GM12878 (cell line): ENCODE results near the gene KCTD17. TPM values are rescaled to one million over a fixed set of nuclear protein-coding genes. Genes with fewer than 3 reads are reported as not detected.

Source experiments
- ATAC-seq: fragments of 200-7000 bp; cut with Tn5 transposase; 3 replicates; pipeline ENCODE4 v1.9.1; 2020; ENCODE audit warnings: mild to moderate bottlenecking, moderate library complexity
- BruUV-seq: library from RNA; stranded (reverse); fragments of 400-500 nt; replicated peaks from 2 replicates; lab custom pipeline; 2021; lab: Mats Ljungman, UMichigan
- CTCF ChIA-PET: fragments of 300-600 bp; sonication (Branson Sonifier 250); formaldehyde crosslinking; extraction: SDS; loops from one replicate; lab custom pipeline; 2021; ENCODE audit warnings: inconsistent platforms; lab: Yijun Ruan, JAX
- POLR2A ChIA-PET: fragments of 350-600 bp; formaldehyde crosslinking; extraction: SDS; loops from one replicate; lab custom pipeline; 2021; ENCODE audit warnings: inconsistent platforms; lab: Charles Lee
- RAD21 ChIA-PET: fragments of 300-600 bp; sonication (Branson Sonifier 250); formaldehyde crosslinking; loops from one replicate; lab custom pipeline; 2023; ENCODE audit warnings: antibody characterized with exemption; ENCODE audit not compliant: unreplicated experiment; lab: Charles Lee
- SMC1A ChIA-PET: fragments of 300-600 bp; sonication (Branson Sonifier 250); formaldehyde crosslinking; loops from one replicate; lab custom pipeline; 2023; ENCODE audit not compliant: unreplicated experiment, uncharacterized antibody; lab: Charles Lee
- DNase-seq: peaks from one replicate; pipeline ENCODE4 v3.0.0-alpha.2; 2011; ENCODE audit warnings: low read depth, low spot score
- FAIRE-seq: peaks from 3 replicates; lab custom pipeline; 2011; peaks lifted over from hg19 to GRCh38; lab: Jason Lieb, UNC
- H2AFZ ChIP-seq: 2 replicates; pipeline ENCODE4 v1.6.0; 2011; ENCODE audit warnings: low read depth, low read length, control low read depth; ENCODE audit not compliant: control insufficient read depth
- H3K27ac ChIP-seq: 2 replicates; pipeline ENCODE4 v1.5.1; 2011; ENCODE audit warnings: control low read depth; ENCODE audit not compliant: control insufficient read depth, insufficient read depth
- H3K27me3 ChIP-seq, 2 experiments: replicated peaks in 1 of 2; 2 replicates each; pipeline versions ENCODE4 v1.6.0 to v1.6.1; 2011; ENCODE audit warnings: low read length in 1 of 2; ENCODE audit not compliant: control insufficient read depth in 2 of 2, insufficient read depth in 2 of 2
- H3K36me3 ChIP-seq, 2 experiments: 2 replicates each; pipeline ENCODE4 v1.5.1; 2011; ENCODE audit warnings: low read length in 1 of 2; ENCODE audit not compliant: control insufficient read depth in 2 of 2, insufficient read depth in 2 of 2
- H3K4me1 ChIP-seq: 2 replicates; pipeline ENCODE4 v1.6.1; 2011; ENCODE audit warnings: mild to moderate bottlenecking, low read length, moderate library complexity, mixed read lengths; ENCODE audit not compliant: control insufficient read depth, insufficient read depth
- H3K4me2 ChIP-seq: 2 replicates; pipeline ENCODE4 v1.6.0; 2011; ENCODE audit warnings: control low read depth; ENCODE audit not compliant: control insufficient read depth, insufficient read depth
- H3K4me3 ChIP-seq: fragments of 200-600 bp; sonication (generic); 2 replicates; pipeline ENCODE4 v1.5.1; 2016
- H3K79me2 ChIP-seq: 2 replicates; pipeline ENCODE4 v1.6.0; 2011; ENCODE audit warnings: low read length; ENCODE audit not compliant: control insufficient read depth, insufficient read depth
- H3K9ac ChIP-seq: 2 replicates; pipeline ENCODE4 v1.8.0; 2011; ENCODE audit warnings: low read length, control low read depth, mixed read lengths; ENCODE audit not compliant: control insufficient read depth, insufficient read depth
- H3K9me3 ChIP-seq: replicated peaks from 3 replicates; pipeline ENCODE4 v1.5.1; 2011; ENCODE audit warnings: mild to moderate bottlenecking, low read length; ENCODE audit not compliant: control insufficient read depth, insufficient read depth
- H4K20me1 ChIP-seq: 2 replicates; pipeline ENCODE4 v1.6.0; 2011; ENCODE audit not compliant: control insufficient read depth, insufficient read depth
- BRCA1 ChIP-seq: IDR thresholded peaks from 2 replicates; pipeline ENCODE4 v1.6.1; 2011; ENCODE audit warnings: low read depth, low read length, improper control_type of control experiment
- CBX5 ChIP-seq: sonication (generic); IDR thresholded peaks from 2 replicates; pipeline ENCODE4 v1.6.1; 2016; ENCODE audit warnings: low read depth, moderate library complexity, mild to moderate bottlenecking, inconsistent platforms
- IKZF1 ChIP-seq: fragments of 450-650 bp; conservative IDR thresholded peaks from 2 replicates; pipeline ENCODE4 v1.6.1; 2017; ENCODE audit warnings: antibody characterized with exemption, mild to moderate bottlenecking
- NFXL1 ChIP-seq: fragments of 450-650 bp; IDR thresholded peaks from 2 replicates; pipeline ENCODE4 v1.6.1; 2017; ENCODE audit warnings: antibody characterized with exemption, mild to moderate bottlenecking, borderline replicate concordance
- SIX5 ChIP-seq: IDR thresholded peaks from 2 replicates; pipeline ENCODE4 v1.6.1; 2011; ENCODE audit warnings: mild to moderate bottlenecking, low read depth, low read length, moderate library complexity; ENCODE audit not compliant: severe bottlenecking
- STAT3 ChIP-seq: IDR thresholded peaks from 2 replicates; pipeline ENCODE4 v1.6.1; 2011; ENCODE audit warnings: low read depth, low read length, improper control_type of control experiment
- TCF3 ChIP-seq: IDR thresholded peaks from 2 replicates; pipeline ENCODE4 v1.6.1; 2012; ENCODE audit warnings: low read depth, mild to moderate bottlenecking, low read length, borderline replicate concordance; ENCODE audit not compliant: insufficient read depth
- ZNF274 ChIP-seq: IDR thresholded peaks from one replicate; pipeline ENCODE4 v1.8.0; 2011; ENCODE audit not compliant: insufficient read length, insufficient read depth
- WGBS: methylation state at CpG from one replicate; pipeline ENCODE4 v1.1.6; 2016; ENCODE audit warnings: low lambda C conversion rate; ENCODE audit not compliant: insufficient replicate concordance, insufficient coverage; ENCODE audit errors: missing lambda C conversion rate; 5-methylcytosine and 5-hydroxymethylcytosine counted together
- in situ Hi-C: fragments of 300-500 bp; cut with MboI; formaldehyde crosslinking; loops from 9 replicates; pipeline ENCODE4 v1.14.3; 2018; ENCODE audit warnings: mixed read lengths
- intact Hi-C: fragments of 100-400 bp; cut with micrococcal nuclease; formaldehyde crosslinking; loops from one replicate; pipeline ENCODE4 v1.14.2; 2022; ENCODE audit not compliant: unreplicated experiment
- polyA plus RNA-seq, 11 experiments: library from polyadenylated mRNA; depleted of rRNA in 4 of 11; unstranded in 6 of 11; stranded (reverse) in 5 of 11; fragments of >200 nt; fragmentation: Nextera tagmentation in 4 of 11; fragmentation: Illumina TruSeq in 1 of 11; extraction: Ambion mirVana in 4 of 11; extraction: Trizol in 1 of 11; gene quantifications; 1 replicate in 1 of 11; 2 replicates in 10 of 11; pipeline versions ENCODE4 v1.2.1 to v1.2.3, GENCODE V29; 2011 to 2016; ENCODE audit warnings: inconsistent platforms in 2 of 11, missing spikeins in 2 of 11, low read depth in 1 of 11
- total RNA-seq, 4 experiments: library from RNA; depleted of rRNA in 3 of 4; stranded (reverse); fragments of >200 nt in 3 of 4; fragmentation: Illumina TruSeq in 1 of 4; extraction: Trizol in 1 of 4; gene quantifications; 2 replicates each; pipeline versions ENCODE4 v1.2.1 to v1.2.3, GENCODE V29; 2013 to 2021
- TF ChIP-seq, protein P1 (sequence below): fragments of 450-650 bp; conservative IDR thresholded peaks from 2 replicates; pipeline ENCODE4 v1.6.1; 2017; ENCODE audit warnings: mild to moderate bottlenecking, moderate library complexity
- TF ChIP-seq, protein P2 (sequence below): IDR thresholded peaks from 2 replicates; pipeline ENCODE4 v1.6.1; 2012; ENCODE audit warnings: improper control_type of control experiment, low read depth, low read length; ENCODE audit not compliant: insufficient replicate concordance
- TF ChIP-seq, protein P3 (sequence below): fragments of 450-650 bp; IDR thresholded peaks from 2 replicates; pipeline ENCODE4 v1.6.1; 2014; ENCODE audit warnings: mild to moderate bottlenecking

KCTD17 gene
- total and polyA plus RNA-seq, 10 of the 15 experiments (the other 5 are each of a cell fraction or from before 2014, with no cell fraction given), result 0.16 to 18.4 (median 10.1) TPM; not detected in 1

DNA sequence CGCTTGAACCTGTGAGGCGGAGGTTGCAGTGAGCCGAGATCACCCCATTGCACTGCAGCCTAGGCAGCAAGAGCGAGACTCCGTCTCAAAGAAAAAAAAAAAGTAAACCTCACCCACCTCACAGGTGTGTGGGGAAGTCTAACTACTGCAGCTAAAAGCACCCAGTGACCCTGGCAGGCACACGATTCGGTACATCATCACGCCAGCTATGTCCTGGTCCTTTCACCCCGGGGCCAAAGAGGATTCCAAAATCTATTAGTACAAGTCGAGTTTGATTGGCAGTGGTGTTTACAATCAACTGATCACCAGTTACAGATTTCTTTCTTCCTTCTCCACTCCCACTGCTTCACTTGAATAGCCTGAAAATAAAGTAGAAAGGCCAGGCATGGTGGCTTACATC, 38.6 kb upstream of the KCTD17 start (continued):
- TF ChIP-seq, protein P1, sequence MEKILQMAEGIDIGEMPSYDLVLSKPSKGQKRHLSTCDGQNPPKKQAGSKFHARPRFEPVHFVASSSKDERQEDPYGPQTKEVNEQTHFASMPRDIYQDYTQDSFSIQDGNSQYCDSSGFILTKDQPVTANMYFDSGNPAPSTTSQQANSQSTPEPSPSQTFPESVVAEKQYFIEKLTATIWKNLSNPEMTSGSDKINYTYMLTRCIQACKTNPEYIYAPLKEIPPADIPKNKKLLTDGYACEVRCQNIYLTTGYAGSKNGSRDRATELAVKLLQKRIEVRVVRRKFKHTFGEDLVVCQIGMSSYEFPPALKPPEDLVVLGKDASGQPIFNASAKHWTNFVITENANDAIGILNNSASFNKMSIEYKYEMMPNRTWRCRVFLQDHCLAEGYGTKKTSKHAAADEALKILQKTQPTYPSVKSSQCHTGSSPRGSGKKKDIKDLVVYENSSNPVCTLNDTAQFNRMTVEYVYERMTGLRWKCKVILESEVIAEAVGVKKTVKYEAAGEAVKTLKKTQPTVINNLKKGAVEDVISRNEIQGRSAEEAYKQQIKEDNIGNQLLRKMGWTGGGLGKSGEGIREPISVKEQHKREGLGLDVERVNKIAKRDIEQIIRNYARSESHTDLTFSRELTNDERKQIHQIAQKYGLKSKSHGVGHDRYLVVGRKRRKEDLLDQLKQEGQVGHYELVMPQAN, result no peak
- TF ChIP-seq BRCA1, result no peak
- no peak for TF ChIP-seq TCF3
- no peak for TF ChIP-seq CBX5

DNA sequence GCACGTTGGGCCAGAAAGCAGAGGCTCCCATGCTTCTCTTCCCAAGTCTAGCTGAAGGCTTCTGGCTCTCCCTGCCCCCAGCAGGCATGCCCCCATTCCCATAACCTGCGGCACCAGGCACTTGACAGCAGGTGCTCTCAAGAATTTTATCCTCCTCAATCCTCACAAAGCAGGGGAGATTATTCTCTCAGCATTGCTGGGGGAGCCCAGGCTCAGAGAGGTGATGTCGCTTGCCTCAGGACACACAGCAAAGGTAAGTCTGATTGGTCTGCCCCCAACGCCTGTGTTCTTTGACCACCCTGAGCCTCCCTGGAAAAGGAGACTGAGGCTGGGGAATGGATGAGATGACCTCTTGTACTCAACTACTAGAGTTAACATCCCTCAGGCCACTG, 37.1 kb upstream of the KCTD17 start:
- no peak overlapping the region for H3K9ac ChIP-seq
- ChIA-PET CTCF (interaction anchor here (0.6 to 1.5 kb wide), 2 partner anchors 8 to 162 kb away, joined by 3 to 4 read pairs; no protein-coding TSS in a partner anchor), RAD21 (no interaction called here), SMC1A (no interaction called here), POLR2A (no interaction called here)
- H3K36me3 ChIP-seq, result no peaks in the 10 kb centered on the region
- FAIRE-seq (no peak), ATAC-seq (no peak), DNase-seq (no peak)
- H3K4me1 ChIP-seq, result no peaks in the 10 kb centered on the region
- 61% methylated on average over 4 of the region's 4 CpGs for WGBS
- intact Hi-C loops, result no loop called here
- BruUV-seq, result no TSS peak
- no peak overlapping the region for H3K4me2 ChIP-seq
- H3K79me2 ChIP-seq, result no peaks in the 10 kb centered on the region
- no peak for TF ChIP-seq STAT3
- TF ChIP-seq, protein P2, sequence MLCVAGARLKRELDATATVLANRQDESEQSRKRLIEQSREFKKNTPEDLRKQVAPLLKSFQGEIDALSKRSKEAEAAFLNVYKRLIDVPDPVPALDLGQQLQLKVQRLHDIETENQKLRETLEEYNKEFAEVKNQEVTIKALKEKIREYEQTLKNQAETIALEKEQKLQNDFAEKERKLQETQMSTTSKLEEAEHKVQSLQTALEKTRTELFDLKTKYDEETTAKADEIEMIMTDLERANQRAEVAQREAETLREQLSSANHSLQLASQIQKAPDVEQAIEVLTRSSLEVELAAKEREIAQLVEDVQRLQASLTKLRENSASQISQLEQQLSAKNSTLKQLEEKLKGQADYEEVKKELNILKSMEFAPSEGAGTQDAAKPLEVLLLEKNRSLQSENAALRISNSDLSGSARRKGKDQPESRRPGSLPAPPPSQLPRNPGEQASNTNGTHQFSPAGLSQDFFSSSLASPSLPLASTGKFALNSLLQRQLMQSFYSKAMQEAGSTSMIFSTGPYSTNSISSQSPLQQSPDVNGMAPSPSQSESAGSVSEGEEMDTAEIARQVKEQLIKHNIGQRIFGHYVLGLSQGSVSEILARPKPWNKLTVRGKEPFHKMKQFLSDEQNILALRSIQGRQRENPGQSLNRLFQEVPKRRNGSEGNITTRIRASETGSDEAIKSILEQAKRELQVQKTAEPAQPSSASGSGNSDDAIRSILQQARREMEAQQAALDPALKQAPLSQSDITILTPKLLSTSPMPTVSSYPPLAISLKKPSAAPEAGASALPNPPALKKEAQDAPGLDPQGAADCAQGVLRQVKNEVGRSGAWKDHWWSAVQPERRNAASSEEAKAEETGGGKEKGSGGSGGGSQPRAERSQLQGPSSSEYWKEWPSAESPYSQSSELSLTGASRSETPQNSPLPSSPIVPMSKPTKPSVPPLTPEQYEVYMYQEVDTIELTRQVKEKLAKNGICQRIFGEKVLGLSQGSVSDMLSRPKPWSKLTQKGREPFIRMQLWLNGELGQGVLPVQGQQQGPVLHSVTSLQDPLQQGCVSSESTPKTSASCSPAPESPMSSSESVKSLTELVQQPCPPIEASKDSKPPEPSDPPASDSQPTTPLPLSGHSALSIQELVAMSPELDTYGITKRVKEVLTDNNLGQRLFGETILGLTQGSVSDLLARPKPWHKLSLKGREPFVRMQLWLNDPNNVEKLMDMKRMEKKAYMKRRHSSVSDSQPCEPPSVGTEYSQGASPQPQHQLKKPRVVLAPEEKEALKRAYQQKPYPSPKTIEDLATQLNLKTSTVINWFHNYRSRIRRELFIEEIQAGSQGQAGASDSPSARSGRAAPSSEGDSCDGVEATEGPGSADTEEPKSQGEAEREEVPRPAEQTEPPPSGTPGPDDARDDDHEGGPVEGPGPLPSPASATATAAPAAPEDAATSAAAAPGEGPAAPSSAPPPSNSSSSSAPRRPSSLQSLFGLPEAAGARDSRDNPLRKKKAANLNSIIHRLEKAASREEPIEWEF, result no peak
- TF ChIP-seq, protein P3, sequence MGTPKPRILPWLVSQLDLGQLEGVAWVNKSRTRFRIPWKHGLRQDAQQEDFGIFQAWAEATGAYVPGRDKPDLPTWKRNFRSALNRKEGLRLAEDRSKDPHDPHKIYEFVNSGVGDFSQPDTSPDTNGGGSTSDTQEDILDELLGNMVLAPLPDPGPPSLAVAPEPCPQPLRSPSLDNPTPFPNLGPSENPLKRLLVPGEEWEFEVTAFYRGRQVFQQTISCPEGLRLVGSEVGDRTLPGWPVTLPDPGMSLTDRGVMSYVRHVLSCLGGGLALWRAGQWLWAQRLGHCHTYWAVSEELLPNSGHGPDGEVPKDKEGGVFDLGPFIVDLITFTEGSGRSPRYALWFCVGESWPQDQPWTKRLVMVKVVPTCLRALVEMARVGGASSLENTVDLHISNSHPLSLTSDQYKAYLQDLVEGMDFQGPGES, result no peak
- no peak for TF ChIP-seq NFXL1
- no peak for TF ChIP-seq IKZF1
- TF ChIP-seq ZNF274, result no peak
- TF ChIP-seq SIX5, result no peak
- no peak overlapping the region for H3K4me3 ChIP-seq
- H2AFZ ChIP-seq, result no peak overlapping the region
- H3K9me3 ChIP-seq, result no peaks in the 10 kb centered on the region
- in situ Hi-C loops, result no loop called here
- H3K27ac ChIP-seq, result no peak overlapping the region
- no peaks in the 10 kb centered on the region; the same call in 1 of the 2 replicates for H4K20me1 ChIP-seq
- no peaks in the 10 kb centered on the region for H3K27me3 ChIP-seq
